Left ventricle myocardium inferior (tissue), 1 donor: ENCODE measurements around the gene PACS1. TPM values are rescaled to one million over a fixed set of nuclear protein-coding genes. Genes with fewer than 3 reads are reported as not detected.

ENCODE experiments used
- DNase-seq: peaks from one replicate; pipeline ENCODE4 v3.0.0-alpha.2; 2020
- H3K27ac ChIP-seq: fragments of 200-600 bp; replicated peaks from 2 replicates; pipeline ENCODE4 v1.8.0; 2021
- H3K27me3 ChIP-seq: fragments of 200-600 bp; 2 replicates; pipeline ENCODE4 v1.8.0; 2021; ENCODE audit warnings: low read depth
- H3K36me3 ChIP-seq: fragments of 200-600 bp; 2 replicates; pipeline ENCODE4 v1.8.0; 2021
- H3K4me1 ChIP-seq: fragments of 200-600 bp; 2 replicates; pipeline ENCODE4 v1.8.0; 2021
- H3K4me3 ChIP-seq: fragments of 200-600 bp; 2 replicates; pipeline ENCODE4 v1.8.0; 2021; ENCODE audit warnings: mild to moderate bottlenecking, moderate library complexity
- H3K9me3 ChIP-seq: fragments of 200-600 bp; replicated peaks from 2 replicates; pipeline ENCODE4 v1.8.0; 2021
- CTCF ChIP-seq: fragments of 200-600 bp; IDR thresholded peaks from 2 replicates; pipeline ENCODE4 v1.8.0; 2021; ENCODE audit warnings: antibody characterized with exemption, mild to moderate bottlenecking, borderline replicate concordance
- intact Hi-C: fragments of 100-400 bp; cut with micrococcal nuclease; formaldehyde crosslinking; loops from one replicate; pipeline ENCODE4 v1.11.0; 2022
- total RNA-seq: library from RNA; stranded (reverse); fragmentation: NEBNext Ultra II Directional; extraction: Animal tissue kit (Norgen Biotek cat#: 25700); gene quantifications from one replicate; pipeline ENCODE4 v1.2.1, GENCODE V29; 2021
- donor health status: DM: no; HTN: yes; CAD: no; lungs with severe emphysema.

PACS1 gene
- total RNA-seq, 1 donor from 2014 or later, result 54.9 TPM

- no peak for DNase-seq
- Histone ChIP-seq H3K4me3 (no peak overlapping the region), H3K4me1 (peaks cover 42% of the 10 kb centered on the region), H3K27ac (peak overlapping the region; percentile 21), H3K36me3 (no peaks in the 10 kb centered on the region), H3K27me3 (no peaks in the 10 kb centered on the region), H3K9me3 (peaks cover 12% of the 10 kb centered on the region)
- intact Hi-C loops, result no loop called here
- no peak for TF ChIP-seq CTCF
Observed at GRCh38 chr11:66124564-66124963, 54.5 kb downstream of the PACS1 start.

- DNase-seq, result no peak
- TF ChIP-seq CTCF, result no peak
- Histone ChIP-seq H3K27ac (peak overlapping the region; percentile 82), H3K4me1 (peaks cover 33% of the 10 kb centered on the region), H3K36me3 (no peaks in the 10 kb centered on the region), H3K4me3 (no peak overlapping the region), H3K27me3 (no peaks in the 10 kb centered on the region), H3K9me3 (peaks cover 11% of the 10 kb centered on the region)
- intact Hi-C loops, result no loop called here
Observed at GRCh38 chr11:66126064-66126463, 56.0 kb downstream of the PACS1 start.

- no peak for TF ChIP-seq CTCF
- H3K4me1 ChIP-seq, result peaks cover 33% of the 10 kb centered on the region
- peak overlapping the region; percentile 82 for H3K27ac ChIP-seq
- no peaks in the 10 kb centered on the region for H3K27me3 ChIP-seq
- DNase-seq, result peak; percentile 46
- no peaks in the 10 kb centered on the region for H3K36me3 ChIP-seq
- H3K4me3 ChIP-seq, result peak overlapping the region; percentile 36
- peaks cover 2% of the 10 kb centered on the region for H3K9me3 ChIP-seq
- intact Hi-C loops, result no loop called here
Observed at GRCh38 chr11:66126808-66127555, 56.9 kb downstream of the PACS1 start.

- no peak for TF ChIP-seq CTCF
- no peak for DNase-seq
- H3K27ac ChIP-seq, result no peak overlapping the region
- peaks cover 33% of the 10 kb centered on the region for H3K4me1 ChIP-seq
- H3K36me3 ChIP-seq, result no peaks in the 10 kb centered on the region
- H3K4me3 ChIP-seq, result no peak overlapping the region
- no peaks in the 10 kb centered on the region for H3K27me3 ChIP-seq
- intact Hi-C loops, result no loop called here
- H3K9me3 ChIP-seq, result no peaks in the 10 kb centered on the region
Observed at GRCh38 chr11:66130978-66131377, 60.9 kb downstream of the PACS1 start.

- H3K4me3 ChIP-seq, result no peak overlapping the region
- no peak for TF ChIP-seq CTCF
- H3K9me3 ChIP-seq, result no peaks in the 10 kb centered on the region
- no peak for DNase-seq
- no peaks in the 10 kb centered on the region for H3K36me3 ChIP-seq
- intact Hi-C loops, result no loop called here
- H3K4me1 ChIP-seq, result peaks cover 22% of the 10 kb centered on the region
- no peaks in the 10 kb centered on the region for H3K27me3 ChIP-seq
- H3K27ac ChIP-seq, result no peak overlapping the region
Observed at GRCh38 chr11:66131937-66132632, 62.0 kb downstream of the PACS1 start.
